Panc1 (cell line): Measurements from ENCODE around the gene NOS3. TPM values are rescaled to one million over a fixed set of nuclear protein-coding genes. Genes with fewer than 3 reads are reported as not detected.

Experiments used
- ATAC-seq: fragments of 200-7000 bp; cut with Tn5 transposase; 2 replicates; pipeline ENCODE4 v1.9.1; 2020; ENCODE audit warnings: mild to moderate bottlenecking, moderate library complexity
- BruUV-seq: library from RNA; stranded (reverse); fragments of 400-500 nt; replicated peaks from 2 replicates; lab custom pipeline; 2021; lab: Mats Ljungman, UMichigan
- CTCF ChIA-PET: fragments of 300-600 bp; sonication (Branson Sonifier 250); formaldehyde crosslinking; loops from one replicate; lab custom pipeline; 2022; ENCODE audit warnings: antibody characterized with exemption; lab: Charles Lee
- POLR2A ChIA-PET: fragments of 300-600 bp; sonication (Branson Sonifier 250); formaldehyde crosslinking; loops from one replicate; lab custom pipeline; 2022; ENCODE audit warnings: antibody characterized with exemption; lab: Charles Lee
- DNase-seq: peaks from one replicate; pipeline ENCODE4 v3.0.0-alpha.2; 2010; ENCODE audit warnings: low read depth, low spot score
- H3K27ac ChIP-seq: 2 replicates; pipeline ENCODE4 v1.5.1; 2011; ENCODE audit warnings: mild to moderate bottlenecking, low read length, inconsistent platforms
- H3K27me3 ChIP-seq: fragments of 200-500 bp; sonication (Bioruptor generic); 2 replicates; pipeline ENCODE4 v1.6.0; 2014; ENCODE audit warnings: low read length, inconsistent platforms; ENCODE audit not compliant: control insufficient read depth, insufficient read depth
- H3K36me3 ChIP-seq: fragments of 200-500 bp; sonication (Bioruptor generic); 2 replicates; pipeline ENCODE4 v1.5.1; 2014; ENCODE audit warnings: inconsistent platforms, mild to moderate bottlenecking, low read length, moderate library complexity; ENCODE audit not compliant: control insufficient read depth, insufficient read depth
- H3K4me1 ChIP-seq: 2 replicates; pipeline ENCODE4 v1.5.1; 2011; ENCODE audit warnings: inconsistent platforms, mild to moderate bottlenecking, low read length, moderate library complexity; ENCODE audit not compliant: control insufficient read depth, insufficient read depth
- H3K4me3 ChIP-seq, 2 experiments: 2 replicates each; pipeline ENCODE4 v1.5.1; 2011 to 2012; ENCODE audit warnings: low read depth in 2 of 2, low read length in 2 of 2, mild to moderate bottlenecking in 2 of 2, inconsistent platforms in 1 of 2, moderate library complexity in 1 of 2
- H3K9me3 ChIP-seq: fragments of 200-500 bp; sonication (Bioruptor generic); 2 replicates; pipeline ENCODE4 v1.5.1; 2014; ENCODE audit warnings: low read depth, mild to moderate bottlenecking, inconsistent platforms, low read length, moderate library complexity; ENCODE audit not compliant: control insufficient read depth, insufficient read depth
- POLR2AphosphoS5 ChIP-seq: IDR thresholded peaks from 2 replicates; pipeline ENCODE4 v1.6.1; 2012; ENCODE audit warnings: mild to moderate bottlenecking, low read depth, low read length, moderate library complexity
- SIN3A ChIP-seq: IDR thresholded peaks from 2 replicates; pipeline ENCODE4 v1.6.1; 2012; ENCODE audit warnings: low read depth, mild to moderate bottlenecking, low read length, moderate library complexity, borderline replicate concordance; ENCODE audit not compliant: insufficient read depth
- TCF7L2 ChIP-seq: IDR thresholded peaks from 2 replicates; pipeline ENCODE4 v1.6.1; 2011; ENCODE audit warnings: mild to moderate bottlenecking, low read depth, low read length, inconsistent platforms
- in situ Hi-C: cut with HindIII; loops from 2 replicates; pipeline ENCODE4 v1.10.0; 2016; ENCODE audit warnings: low sequenced_read_pairs, low pct_unique_long_range_greater_than_20kb
- intact Hi-C: fragments of 100-400 bp; cut with micrococcal nuclease; formaldehyde crosslinking; loops from one replicate; pipeline ENCODE4 v1.10.0; 2022; ENCODE audit not compliant: unreplicated experiment
- total RNA-seq: library from RNA; stranded (reverse); gene quantifications from one replicate; pipeline ENCODE4 v1.2.1, GENCODE V29; 2021; ENCODE audit not compliant: unreplicated experiment
- TF ChIP-seq, protein P1 (sequence below), 2 experiments: IDR thresholded peaks; 2 replicates each; pipeline ENCODE4 v1.6.1; 2011 to 2012; ENCODE audit warnings: low read depth in 2 of 2, control low read depth in 1 of 2, low read length in 1 of 2, mild to moderate bottlenecking in 1 of 2, moderate library complexity in 1 of 2; ENCODE audit not compliant: insufficient read depth in 1 of 2
- TF ChIP-seq, protein P2 (sequence below): fragments of 450-650 bp; IDR thresholded peaks from 2 replicates; pipeline ENCODE4 v1.5.1; 2017; ENCODE audit warnings: mild to moderate bottlenecking

NOS3 gene
- total RNA-seq, 1 experiment from 2014 or later, result 3.1 TPM

DNA sequence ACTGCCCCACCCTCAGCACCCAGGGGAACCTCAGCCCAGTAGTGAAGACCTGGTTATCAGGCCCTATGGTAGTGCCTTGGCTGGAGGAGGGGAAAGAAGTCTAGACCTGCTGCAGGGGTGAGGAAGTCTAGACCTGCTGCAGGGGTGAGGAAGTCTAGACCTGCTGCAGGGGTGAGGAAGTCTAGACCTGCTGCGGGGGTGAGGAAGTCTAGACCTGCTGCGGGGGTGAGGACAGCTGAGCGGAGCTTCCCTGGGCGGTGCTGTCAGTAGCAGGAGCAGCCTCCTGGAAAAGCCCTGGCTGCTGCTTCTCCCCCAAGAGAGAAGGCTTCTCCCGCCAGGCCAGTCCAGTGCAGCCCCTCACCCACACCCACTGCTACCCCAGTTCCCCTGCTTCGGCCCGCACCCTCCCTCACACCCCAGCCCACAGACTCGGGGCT lies 6.3 kb downstream of the NOS3 start:
- Histone ChIP-seq H3K9me3 (no peaks in the 10 kb centered on the region), H3K4me1 (no peaks in the 10 kb centered on the region; the same call in 1 of the 2 replicates), H3K27me3 (no peaks in the 10 kb centered on the region), H3K36me3 (no peaks in the 10 kb centered on the region), H3K4me3 (no peak overlapping the region), H3K27ac (no peak overlapping the region)
- ATAC-seq, result no peak
- intact Hi-C loops, result no loop called here
- POLR2A ChIA-PET, result no interaction called here
- CTCF ChIA-PET, result interaction anchor here (0.9 to 1.6 kb wide), 2 partner anchors 11 to 12 kb away, joined by 3 to 4 read pairs; no protein-coding TSS in a partner anchor
- no peak for DNase-seq
- no TSS peak for BruUV-seq
- in situ Hi-C loops, result no loop called here
- TF ChIP-seq POLR2AphosphoS5 (no peak), SIN3A (no peak)
- TF ChIP-seq, protein P1, sequence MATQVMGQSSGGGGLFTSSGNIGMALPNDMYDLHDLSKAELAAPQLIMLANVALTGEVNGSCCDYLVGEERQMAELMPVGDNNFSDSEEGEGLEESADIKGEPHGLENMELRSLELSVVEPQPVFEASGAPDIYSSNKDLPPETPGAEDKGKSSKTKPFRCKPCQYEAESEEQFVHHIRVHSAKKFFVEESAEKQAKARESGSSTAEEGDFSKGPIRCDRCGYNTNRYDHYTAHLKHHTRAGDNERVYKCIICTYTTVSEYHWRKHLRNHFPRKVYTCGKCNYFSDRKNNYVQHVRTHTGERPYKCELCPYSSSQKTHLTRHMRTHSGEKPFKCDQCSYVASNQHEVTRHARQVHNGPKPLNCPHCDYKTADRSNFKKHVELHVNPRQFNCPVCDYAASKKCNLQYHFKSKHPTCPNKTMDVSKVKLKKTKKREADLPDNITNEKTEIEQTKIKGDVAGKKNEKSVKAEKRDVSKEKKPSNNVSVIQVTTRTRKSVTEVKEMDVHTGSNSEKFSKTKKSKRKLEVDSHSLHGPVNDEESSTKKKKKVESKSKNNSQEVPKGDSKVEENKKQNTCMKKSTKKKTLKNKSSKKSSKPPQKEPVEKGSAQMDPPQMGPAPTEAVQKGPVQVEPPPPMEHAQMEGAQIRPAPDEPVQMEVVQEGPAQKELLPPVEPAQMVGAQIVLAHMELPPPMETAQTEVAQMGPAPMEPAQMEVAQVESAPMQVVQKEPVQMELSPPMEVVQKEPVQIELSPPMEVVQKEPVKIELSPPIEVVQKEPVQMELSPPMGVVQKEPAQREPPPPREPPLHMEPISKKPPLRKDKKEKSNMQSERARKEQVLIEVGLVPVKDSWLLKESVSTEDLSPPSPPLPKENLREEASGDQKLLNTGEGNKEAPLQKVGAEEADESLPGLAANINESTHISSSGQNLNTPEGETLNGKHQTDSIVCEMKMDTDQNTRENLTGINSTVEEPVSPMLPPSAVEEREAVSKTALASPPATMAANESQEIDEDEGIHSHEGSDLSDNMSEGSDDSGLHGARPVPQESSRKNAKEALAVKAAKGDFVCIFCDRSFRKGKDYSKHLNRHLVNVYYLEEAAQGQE (IDR thresholded peaks at IDR 0.05; ENCODE audit: insufficient read depth in 1 of 2, low read depth in 2 of 2, low read length in 1 of 2), result no peak
- TF ChIP-seq, protein P2, sequence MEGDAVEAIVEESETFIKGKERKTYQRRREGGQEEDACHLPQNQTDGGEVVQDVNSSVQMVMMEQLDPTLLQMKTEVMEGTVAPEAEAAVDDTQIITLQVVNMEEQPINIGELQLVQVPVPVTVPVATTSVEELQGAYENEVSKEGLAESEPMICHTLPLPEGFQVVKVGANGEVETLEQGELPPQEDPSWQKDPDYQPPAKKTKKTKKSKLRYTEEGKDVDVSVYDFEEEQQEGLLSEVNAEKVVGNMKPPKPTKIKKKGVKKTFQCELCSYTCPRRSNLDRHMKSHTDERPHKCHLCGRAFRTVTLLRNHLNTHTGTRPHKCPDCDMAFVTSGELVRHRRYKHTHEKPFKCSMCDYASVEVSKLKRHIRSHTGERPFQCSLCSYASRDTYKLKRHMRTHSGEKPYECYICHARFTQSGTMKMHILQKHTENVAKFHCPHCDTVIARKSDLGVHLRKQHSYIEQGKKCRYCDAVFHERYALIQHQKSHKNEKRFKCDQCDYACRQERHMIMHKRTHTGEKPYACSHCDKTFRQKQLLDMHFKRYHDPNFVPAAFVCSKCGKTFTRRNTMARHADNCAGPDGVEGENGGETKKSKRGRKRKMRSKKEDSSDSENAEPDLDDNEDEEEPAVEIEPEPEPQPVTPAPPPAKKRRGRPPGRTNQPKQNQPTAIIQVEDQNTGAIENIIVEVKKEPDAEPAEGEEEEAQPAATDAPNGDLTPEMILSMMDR, result no peak

DNA sequence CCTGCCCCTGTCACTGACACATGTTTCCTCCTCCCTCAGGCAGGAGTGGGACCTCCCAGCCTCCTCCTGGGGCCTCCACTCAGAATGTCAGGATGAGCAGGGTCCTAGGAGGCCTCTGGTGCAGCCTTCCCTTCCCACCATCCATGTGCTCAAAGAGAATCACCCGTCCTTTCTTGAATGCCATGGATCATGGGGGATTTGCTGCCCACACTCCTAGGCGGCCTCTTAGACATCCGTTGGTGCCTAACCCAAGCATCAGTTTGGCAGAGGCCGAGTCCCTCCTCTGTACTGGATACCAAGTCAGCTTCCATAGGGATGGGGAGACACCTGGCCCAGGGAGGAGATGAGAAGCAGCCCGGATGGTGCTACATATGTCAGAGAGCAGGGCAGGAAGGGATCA lies 7.0 kb downstream of the NOS3 start:
- POLR2A ChIA-PET, result interaction anchor here (0.5 kb wide), 1 partner anchor 61 kb away, joined by 7 read pairs; no protein-coding TSS in a partner anchor

More for the DNA sequence above, 7.0 kb downstream of the NOS3 start:
- no peak for ATAC-seq
- BruUV-seq, result no TSS peak
- TF ChIP-seq, protein P1 (IDR thresholded peaks at IDR 0.05; ENCODE audit: insufficient read depth in 1 of 2, low read depth in 2 of 2, low read length in 1 of 2), result no peak
- no peak for TF ChIP-seq TCF7L2
- TF ChIP-seq POLR2AphosphoS5, result no peak
- TF ChIP-seq, protein P2, result no peak
- no peak for TF ChIP-seq SIN3A
- intact Hi-C loops, result no loop called here
- CTCF ChIA-PET, result interaction anchor here (0.9 to 1.1 kb wide), 2 partner anchors 12 to 19 kb away, joined by 4 read pairs; no protein-coding TSS in a partner anchor
- no peaks in the 10 kb centered on the region for H3K27me3 ChIP-seq
- in situ Hi-C loops, result no loop called here
- H3K4me3 ChIP-seq, result no peak overlapping the region
- no peak for DNase-seq
- H3K9me3 ChIP-seq, result no peaks in the 10 kb centered on the region
- H3K4me1 ChIP-seq, result no peaks in the 10 kb centered on the region; the same call in 1 of the 2 replicates
- H3K36me3 ChIP-seq, result no peaks in the 10 kb centered on the region
- H3K27ac ChIP-seq, result no peak overlapping the region
